Activated T-cell treated with anti-CD3 and anti-CD28 coated beads, Interleukin-2, amount 50 U/mL, for 72 hours (primary cell): Measurements from ENCODE around the gene SUN2. TPM values are rescaled to one million over a fixed set of nuclear protein-coding genes. Genes with fewer than 3 reads are reported as not detected.

Source experiments
- ATAC-seq, 2 donors: fragments of 150-1000 bp; cut with Tn5 transposase; replicated peaks in 1 of 2; 2 replicates each; pipeline ENCODE4 v1.10.0; 2021; ENCODE audit warnings: moderate library complexity in 2 of 2, mild to moderate bottlenecking in 1 of 2
- DNase-seq, 2 donors: peaks; one replicate each; pipeline ENCODE4 v3.0.0; 2021 to 2022; ENCODE audit warnings: mixed read lengths in 1 of 2
- H3K27ac Mint-ChIP-seq: one replicate; pipeline ENCODE4 v1.8.0; 2022; ENCODE audit warnings: mild to moderate bottlenecking, moderate library complexity, mixed read lengths
- H3K27me3 Mint-ChIP-seq: one replicate; pipeline ENCODE4 v1.8.0; 2022; ENCODE audit warnings: low read depth, mixed read lengths
- H3K36me3 Mint-ChIP-seq, 2 donors: one replicate each; pipeline ENCODE4 v1.8.0; 2022; ENCODE audit warnings: mixed read lengths in 2 of 2, mild to moderate bottlenecking in 1 of 2; ENCODE audit not compliant: insufficient read depth in 2 of 2
- H3K4me1 Mint-ChIP-seq: one replicate; pipeline ENCODE4 v1.8.0; 2022; ENCODE audit warnings: low read depth, mixed read lengths
- H3K4me3 Mint-ChIP-seq, 2 donors: one replicate each; pipeline ENCODE4 v1.8.0; 2022; ENCODE audit warnings: mild to moderate bottlenecking in 2 of 2, mixed read lengths in 2 of 2, moderate library complexity in 2 of 2
- H3K9me3 Mint-ChIP-seq, 2 donors: one replicate each; pipeline ENCODE4 v1.8.0; 2022; ENCODE audit warnings: mixed read lengths in 2 of 2
- total RNA-seq, 2 donors: library from RNA; stranded (reverse); gene quantifications; one replicate each; pipeline ENCODE4 v1.2.3, GENCODE V29; 2022

Gene SUN2
- total RNA-seq, 2 donors from 2014 or later, result 175 to 179 TPM

- peaks cover 4% of the 10 kb centered on the region for H3K4me1 Mint-ChIP-seq
- no peak overlapping the region for H3K4me3 Mint-ChIP-seq
- H3K36me3 Mint-ChIP-seq, result peaks cover 0 to 1% of the 10 kb centered on the region in 2 donors
- DNase-seq, result no peak
- H3K27ac Mint-ChIP-seq, result no peak overlapping the region
- no peak for ATAC-seq
- no peaks in the 10 kb centered on the region for H3K9me3 Mint-ChIP-seq
- H3K27me3 Mint-ChIP-seq, result no peaks in the 10 kb centered on the region
These were observed 32.4 kb upstream of the SUN2 start for GRCh38 chr22:38788021-38788816.

GRCh38 chr22:38786631-38787030, 30.8 kb upstream of the SUN2 start:
- no peaks in the 10 kb centered on the region for H3K36me3 Mint-ChIP-seq
- ATAC-seq (no peak), DNase-seq (no peak)
- no peak overlapping the region for H3K4me3 Mint-ChIP-seq
- H3K4me1 Mint-ChIP-seq, result peaks cover 6% of the 10 kb centered on the region
- no peaks in the 10 kb centered on the region for H3K27me3 Mint-ChIP-seq
- H3K9me3 Mint-ChIP-seq, result no peaks in the 10 kb centered on the region
- no peak overlapping the region for H3K27ac Mint-ChIP-seq

- H3K4me1 Mint-ChIP-seq, result peaks cover 6% of the 10 kb centered on the region
- H3K36me3 Mint-ChIP-seq, result no peaks in the 10 kb centered on the region
- DNase-seq (no peak), ATAC-seq (no peak)
- H3K27me3 Mint-ChIP-seq, result no peaks in the 10 kb centered on the region
- no peak overlapping the region for H3K27ac Mint-ChIP-seq
- no peak overlapping the region for H3K4me3 Mint-ChIP-seq
- H3K9me3 Mint-ChIP-seq, result no peaks in the 10 kb centered on the region
These were observed 29.1 kb upstream of the SUN2 start for GRCh38 chr22:38784856-38785255.

- Mint-ChIP-seq H3K36me3 (no peaks in the 10 kb centered on the region), H3K4me1 (peaks cover 6% of the 10 kb centered on the region), H3K9me3 (no peaks in the 10 kb centered on the region), H3K4me3 (no peak overlapping the region), H3K27me3 (no peaks in the 10 kb centered on the region), H3K27ac (no peak overlapping the region)
- DNase-seq (no peak), ATAC-seq (no peak)
These were observed 28.2 kb upstream of the SUN2 start for GRCh38 chr22:38784035-38784434.

- H3K4me3 Mint-ChIP-seq, result no peak overlapping the region
- peaks cover 6% of the 10 kb centered on the region for H3K4me1 Mint-ChIP-seq
- H3K9me3 Mint-ChIP-seq, result no peaks in the 10 kb centered on the region
- no peak overlapping the region for H3K27ac Mint-ChIP-seq
- DNase-seq (no peak), ATAC-seq (no peak)
- no peaks in the 10 kb centered on the region for H3K36me3 Mint-ChIP-seq
- H3K27me3 Mint-ChIP-seq, result no peaks in the 10 kb centered on the region
These were observed 27.4 kb upstream of the SUN2 start for GRCh38 chr22:38783095-38783615.

GRCh38 chr22:38782402-38783094, 26.8 kb upstream of the SUN2 start:
- H3K27me3 Mint-ChIP-seq, result no peaks in the 10 kb centered on the region
- ATAC-seq, result peak in 1 of 2 donors; percentile 72
- H3K4me3 Mint-ChIP-seq, result no peak overlapping the region
- H3K27ac Mint-ChIP-seq, result no peak overlapping the region
- H3K36me3 Mint-ChIP-seq, result no peaks in the 10 kb centered on the region
- no peak for DNase-seq
- H3K4me1 Mint-ChIP-seq, result peaks cover 6% of the 10 kb centered on the region
- H3K9me3 Mint-ChIP-seq, result no peaks in the 10 kb centered on the region

- ATAC-seq (no peak), DNase-seq (no peak)
- H3K4me3 Mint-ChIP-seq, result no peak overlapping the region
- no peaks in the 10 kb centered on the region for H3K36me3 Mint-ChIP-seq
- H3K27ac Mint-ChIP-seq, result no peak overlapping the region
- no peaks in the 10 kb centered on the region for H3K9me3 Mint-ChIP-seq
- peaks cover 6% of the 10 kb centered on the region for H3K4me1 Mint-ChIP-seq
- H3K27me3 Mint-ChIP-seq, result no peaks in the 10 kb centered on the region
These were observed 25.2 kb upstream of the SUN2 start for GRCh38 chr22:38781033-38781432.

GRCh38 chr22:38777087-38777671, 21.4 kb upstream of the SUN2 start:
- no peaks in the 10 kb centered on the region for H3K27me3 Mint-ChIP-seq
- DNase-seq (no peak), ATAC-seq (no peak)
- no peaks in the 10 kb centered on the region for H3K9me3 Mint-ChIP-seq
- H3K36me3 Mint-ChIP-seq, result no peaks in the 10 kb centered on the region
- H3K4me3 Mint-ChIP-seq, result no peak overlapping the region
- no peak overlapping the region for H3K27ac Mint-ChIP-seq
- no peaks in the 10 kb centered on the region for H3K4me1 Mint-ChIP-seq

- no peak overlapping the region for H3K27ac Mint-ChIP-seq
- H3K27me3 Mint-ChIP-seq, result no peaks in the 10 kb centered on the region
- H3K4me1 Mint-ChIP-seq, result no peaks in the 10 kb centered on the region
- no peaks in the 10 kb centered on the region for H3K36me3 Mint-ChIP-seq
- no peaks in the 10 kb centered on the region for H3K9me3 Mint-ChIP-seq
- DNase-seq (no peak), ATAC-seq (no peak)
- H3K4me3 Mint-ChIP-seq, result no peak overlapping the region
These were observed 20.3 kb upstream of the SUN2 start for GRCh38 chr22:38776086-38776485.

- Mint-ChIP-seq H3K36me3 (no peaks in the 10 kb centered on the region), H3K4me3 (no peak overlapping the region), H3K27ac (no peak overlapping the region), H3K4me1 (no peaks in the 10 kb centered on the region), H3K27me3 (no peaks in the 10 kb centered on the region), H3K9me3 (no peaks in the 10 kb centered on the region)
- DNase-seq (no peak), ATAC-seq (no peak)
These were observed 19.9 kb upstream of the SUN2 start for GRCh38 chr22:38775656-38776055.

GRCh38 chr22:38774496-38775166, 18.8 kb upstream of the SUN2 start:
- Mint-ChIP-seq H3K27ac (no peak overlapping the region), H3K4me1 (no peaks in the 10 kb centered on the region)

GRCh38 chr22:38773363-38773946, 17.7 kb upstream of the SUN2 start:
- H3K36me3 Mint-ChIP-seq, result no peaks in the 10 kb centered on the region
- H3K4me1 Mint-ChIP-seq, result no peaks in the 10 kb centered on the region
- H3K4me3 Mint-ChIP-seq, result no peak overlapping the region
- H3K27ac Mint-ChIP-seq, result no peak overlapping the region
- no peaks in the 10 kb centered on the region for H3K27me3 Mint-ChIP-seq
- DNase-seq (no peak), ATAC-seq (no peak)
- no peaks in the 10 kb centered on the region for H3K9me3 Mint-ChIP-seq

More at GRCh38 chr22:38774496-38775166, 18.8 kb upstream of the SUN2 start:
- no peak for ATAC-seq
- Mint-ChIP-seq H3K27me3 (no peaks in the 10 kb centered on the region), H3K9me3 (no peaks in the 10 kb centered on the region), H3K36me3 (no peaks in the 10 kb centered on the region), H3K4me3 (no peak overlapping the region)
- DNase-seq, result no peak

- Mint-ChIP-seq H3K27ac (no peak overlapping the region), H3K4me3 (no peak overlapping the region), H3K9me3 (no peaks in the 10 kb centered on the region), H3K4me1 (no peaks in the 10 kb centered on the region), H3K36me3 (no peaks in the 10 kb centered on the region), H3K27me3 (no peaks in the 10 kb centered on the region)
- no peak for DNase-seq
- no peak for ATAC-seq
These were observed 16.8 kb upstream of the SUN2 start for GRCh38 chr22:38772623-38772873.
